WTC11 (cell line): ENCODE measurements around the gene MSX1.

Source experiments
- ATF1 ChIP-seq: sonication (generic); formaldehyde crosslinking; IDR thresholded peaks from 2 replicates; pipeline ENCODE4 v1.8.1; 2023; ENCODE audit warnings: mild to moderate bottlenecking, moderate library complexity, missing genetic modification reagents
- CREB1 ChIP-seq: sonication (generic); formaldehyde crosslinking; IDR thresholded peaks from 2 replicates; pipeline ENCODE4 v1.8.0; 2023; ENCODE audit warnings: mild to moderate bottlenecking, missing genetic modification reagents
- CTCF ChIP-seq: fragments of 200-600 bp; IDR thresholded peaks from 2 replicates; pipeline ENCODE4 v1.8.0; 2022; ENCODE audit warnings: antibody characterized with exemption
- JAZF1 ChIP-seq: fragments of 250-450 bp; sonication (Bioruptor Pico); IDR thresholded peaks from 2 replicates; pipeline ENCODE4 v1.9.0; 2021; ENCODE audit warnings: moderate library complexity, mild to moderate bottlenecking, inconsistent platforms
- SP1 ChIP-seq: sonication (generic); formaldehyde crosslinking; conservative IDR thresholded peaks from 2 replicates; pipeline ENCODE4 v1.8.1; 2022; ENCODE audit warnings: missing genetic modification reagents
- TF ChIP-seq, protein P1 (sequence below): sonication (generic); formaldehyde crosslinking; IDR thresholded peaks from 2 replicates; pipeline ENCODE4 v1.8.0; 2023; ENCODE audit warnings: mild to moderate bottlenecking, missing genetic modification reagents

GRCh38 chr4:4841156-4841555 lies 18.3 kb upstream of the MSX1 start:
- TF ChIP-seq CTCF = no peak
- no peak for TF ChIP-seq JAZF1 (CRISPR knock-in tag)
- no peak for TF ChIP-seq ATF1
- TF ChIP-seq CREB1 (CRISPR knock-in tag) = no peak
- no peak for TF ChIP-seq SP1 (CRISPR knock-in tag)
- TF ChIP-seq, protein P1, sequence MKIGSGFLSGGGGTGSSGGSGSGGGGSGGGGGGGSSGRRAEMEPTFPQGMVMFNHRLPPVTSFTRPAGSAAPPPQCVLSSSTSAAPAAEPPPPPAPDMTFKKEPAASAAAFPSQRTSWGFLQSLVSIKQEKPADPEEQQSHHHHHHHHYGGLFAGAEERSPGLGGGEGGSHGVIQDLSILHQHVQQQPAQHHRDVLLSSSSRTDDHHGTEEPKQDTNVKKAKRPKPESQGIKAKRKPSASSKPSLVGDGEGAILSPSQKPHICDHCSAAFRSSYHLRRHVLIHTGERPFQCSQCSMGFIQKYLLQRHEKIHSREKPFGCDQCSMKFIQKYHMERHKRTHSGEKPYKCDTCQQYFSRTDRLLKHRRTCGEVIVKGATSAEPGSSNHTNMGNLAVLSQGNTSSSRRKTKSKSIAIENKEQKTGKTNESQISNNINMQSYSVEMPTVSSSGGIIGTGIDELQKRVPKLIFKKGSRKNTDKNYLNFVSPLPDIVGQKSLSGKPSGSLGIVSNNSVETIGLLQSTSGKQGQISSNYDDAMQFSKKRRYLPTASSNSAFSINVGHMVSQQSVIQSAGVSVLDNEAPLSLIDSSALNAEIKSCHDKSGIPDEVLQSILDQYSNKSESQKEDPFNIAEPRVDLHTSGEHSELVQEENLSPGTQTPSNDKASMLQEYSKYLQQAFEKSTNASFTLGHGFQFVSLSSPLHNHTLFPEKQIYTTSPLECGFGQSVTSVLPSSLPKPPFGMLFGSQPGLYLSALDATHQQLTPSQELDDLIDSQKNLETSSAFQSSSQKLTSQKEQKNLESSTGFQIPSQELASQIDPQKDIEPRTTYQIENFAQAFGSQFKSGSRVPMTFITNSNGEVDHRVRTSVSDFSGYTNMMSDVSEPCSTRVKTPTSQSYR (CRISPR knock-in tag) = no peak
